DOHH2 (cell line): Measurements from ENCODE around the gene BMP8A.

Source experiments
- EZH2phosphoT487 ChIP-seq: fragments of 200-600 bp; sonication (generic); IDR thresholded peaks from 2 replicates; pipeline ENCODE4 v1.6.1; 2017; ENCODE audit warnings: borderline replicate concordance, mild to moderate bottlenecking, antibody characterized with exemption, low read length, moderate library complexity, mixed read lengths
- TF ChIP-seq, protein P1 (sequence below): fragments of 200-600 bp; sonication (generic); IDR thresholded peaks from one replicate; pipeline ENCODE4 v1.5.1; 2014; ENCODE audit warnings: antibody characterized with exemption, mild to moderate bottlenecking, low read depth, low read length; ENCODE audit not compliant: poor library complexity, severe bottlenecking

DNA sequence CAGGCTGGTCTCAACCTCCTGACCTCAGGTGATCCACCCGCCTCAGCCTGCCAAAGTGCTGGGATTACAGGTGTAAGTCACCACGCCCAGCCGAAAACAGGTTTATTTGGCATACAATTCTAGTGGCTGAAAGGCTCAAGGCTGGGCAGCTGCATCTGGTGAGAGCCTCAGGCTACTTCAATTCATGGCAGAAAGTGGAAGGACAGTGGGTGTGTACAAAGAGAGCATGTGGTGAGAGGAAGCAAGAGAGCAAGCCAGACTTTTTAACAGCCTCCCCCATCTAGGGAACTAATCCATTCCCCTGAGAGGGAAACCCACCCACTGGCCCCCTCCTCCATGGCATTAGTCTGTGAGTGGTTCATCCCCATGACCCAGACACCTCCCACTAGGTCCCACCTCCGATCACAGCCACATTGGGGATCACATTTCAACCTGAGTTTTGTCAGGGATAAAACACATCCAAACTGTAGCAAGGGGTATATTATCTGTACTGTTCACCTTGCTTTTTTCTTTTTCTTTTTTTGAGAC, 9.5 kb downstream of the BMP8A start:
- TF ChIP-seq, protein P1, sequence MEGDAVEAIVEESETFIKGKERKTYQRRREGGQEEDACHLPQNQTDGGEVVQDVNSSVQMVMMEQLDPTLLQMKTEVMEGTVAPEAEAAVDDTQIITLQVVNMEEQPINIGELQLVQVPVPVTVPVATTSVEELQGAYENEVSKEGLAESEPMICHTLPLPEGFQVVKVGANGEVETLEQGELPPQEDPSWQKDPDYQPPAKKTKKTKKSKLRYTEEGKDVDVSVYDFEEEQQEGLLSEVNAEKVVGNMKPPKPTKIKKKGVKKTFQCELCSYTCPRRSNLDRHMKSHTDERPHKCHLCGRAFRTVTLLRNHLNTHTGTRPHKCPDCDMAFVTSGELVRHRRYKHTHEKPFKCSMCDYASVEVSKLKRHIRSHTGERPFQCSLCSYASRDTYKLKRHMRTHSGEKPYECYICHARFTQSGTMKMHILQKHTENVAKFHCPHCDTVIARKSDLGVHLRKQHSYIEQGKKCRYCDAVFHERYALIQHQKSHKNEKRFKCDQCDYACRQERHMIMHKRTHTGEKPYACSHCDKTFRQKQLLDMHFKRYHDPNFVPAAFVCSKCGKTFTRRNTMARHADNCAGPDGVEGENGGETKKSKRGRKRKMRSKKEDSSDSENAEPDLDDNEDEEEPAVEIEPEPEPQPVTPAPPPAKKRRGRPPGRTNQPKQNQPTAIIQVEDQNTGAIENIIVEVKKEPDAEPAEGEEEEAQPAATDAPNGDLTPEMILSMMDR, result no peak
- TF ChIP-seq EZH2phosphoT487, result no peak
